HepG2 (cell line): Measurements from ENCODE around the gene FMNL1. TPM values are rescaled to one million over a fixed set of nuclear protein-coding genes. Genes with fewer than 3 reads are reported as not detected.
A peak's percentile ranks its signal among the peaks of the same experiment; 100 is the strongest.

Experiments used
- ATAC-seq: fragments of 200-7000 bp; cut with Tn5 transposase; 3 replicates; pipeline ENCODE4 v1.9.1; 2020; ENCODE audit warnings: mild to moderate bottlenecking, moderate library complexity
- BruUV-seq: library from RNA; stranded (reverse); fragments of 400-500 nt; replicated peaks from 2 replicates; lab custom pipeline; 2021; lab: Mats Ljungman, UMichigan
- CTCF ChIA-PET: fragments of 300-600 bp; formaldehyde crosslinking; extraction: SDS; loops from one replicate; lab custom pipeline; 2021; ENCODE audit warnings: low total read pairs, inconsistent platforms, low intra/inter-chr PET ratio; lab: Yijun Ruan, JAX
- POLR2A ChIA-PET: fragments of 350-600 bp; sonication (Branson Sonifier 250); formaldehyde crosslinking; loops from one replicate; lab custom pipeline; 2020; ENCODE audit warnings: antibody characterized with exemption, inconsistent platforms; lab: Yijun Ruan, JAX
- DNase-seq: peaks from one replicate; pipeline ENCODE4 v3.0.0-alpha.2; 2015; ENCODE audit warnings: low spot score
- FAIRE-seq: peaks from 3 replicates; lab custom pipeline; 2011; peaks lifted over from hg19 to GRCh38; lab: Jason Lieb, UNC
- H2AFZ ChIP-seq: one replicate; pipeline ENCODE4 v1.6.1; 2011; ENCODE audit warnings: low read length, inconsistent platforms
- H3K27ac ChIP-seq: fragments of 300-600 bp; 3 replicates; pipeline ENCODE4 v1.8.0; 2011; ENCODE audit warnings: mixed run types, mild to moderate bottlenecking, mixed read lengths, low read length, inconsistent platforms; ENCODE audit not compliant: insufficient read depth; ENCODE audit errors: extremely low read length
- H3K27me3 ChIP-seq, 2 experiments: fragments of 200-600 bp in 1 of 2; 2 replicates in 1 of 2; 3 replicates in 1 of 2; pipeline versions ENCODE4 v1.6.0 to v1.8.0; 2011; ENCODE audit warnings: low read length in 2 of 2, mild to moderate bottlenecking in 2 of 2, moderate library complexity in 2 of 2, inconsistent platforms in 1 of 2; ENCODE audit not compliant: insufficient read depth in 2 of 2, control insufficient read depth in 1 of 2
- H3K36me3 ChIP-seq, 2 experiments: fragments of 200-600 bp in 1 of 2; replicated peaks in 1 of 2; 2 replicates in 1 of 2; 3 replicates in 1 of 2; pipeline versions ENCODE4 v1.5.1 to v1.8.0; 2011; ENCODE audit warnings: low read length in 2 of 2, inconsistent platforms in 1 of 2; ENCODE audit not compliant: insufficient read depth in 2 of 2, control insufficient read depth in 1 of 2
- H3K4me1 ChIP-seq: 2 replicates; pipeline ENCODE4 v1.5.1; 2012; ENCODE audit warnings: low read length, inconsistent platforms; ENCODE audit not compliant: insufficient read depth
- H3K4me2 ChIP-seq: 2 replicates; pipeline ENCODE4 v1.6.0; 2011; ENCODE audit warnings: low read depth, low read length, inconsistent platforms
- H3K4me3 ChIP-seq, 3 experiments: fragments of 200-600 bp in 1 of 3; sonication (generic), shearing (Covaris generic) in 1 of 3; replicated peaks in 1 of 3; 2 replicates each; pipeline ENCODE4 v1.5.1; 2011 to 2016; ENCODE audit warnings: low read length in 3 of 3, inconsistent platforms in 2 of 3, low read depth in 2 of 3, mild to moderate bottlenecking in 2 of 3, control low read depth in 1 of 3, mixed read lengths in 1 of 3; ENCODE audit not compliant: insufficient read depth in 1 of 3
- H3K79me2 ChIP-seq: one replicate; pipeline ENCODE4 v1.6.1; 2011; ENCODE audit warnings: low read length, inconsistent platforms; ENCODE audit not compliant: insufficient read depth
- H3K9ac ChIP-seq: 2 replicates; pipeline ENCODE4 v1.6.0; 2011; ENCODE audit warnings: mild to moderate bottlenecking, low read depth, low read length, inconsistent platforms; ENCODE audit not compliant: insufficient read depth
- H3K9me3 ChIP-seq: 2 replicates; pipeline ENCODE4 v1.5.1; 2012; ENCODE audit warnings: mild to moderate bottlenecking, low read length
- H4K20me1 ChIP-seq: 2 replicates; pipeline ENCODE4 v1.6.0; 2011; ENCODE audit warnings: inconsistent platforms, mild to moderate bottlenecking, low read length, moderate library complexity; ENCODE audit not compliant: insufficient read depth
- EZH2 ChIP-seq: conservative IDR thresholded peaks from 2 replicates; pipeline ENCODE4 v1.6.1; 2012; ENCODE audit warnings: mild to moderate bottlenecking, low read depth, low read length, moderate library complexity
- NPAS2 ChIP-seq: sonication (generic); formaldehyde crosslinking; IDR thresholded peaks from 2 replicates; pipeline ENCODE4 v1.8.0; 2022; ENCODE audit warnings: mild to moderate bottlenecking, missing genetic modification reagents, borderline replicate concordance
- REST ChIP-seq, 2 experiments: IDR thresholded peaks; 2 replicates each; pipeline ENCODE4 v1.6.1; 2011 to 2012; ENCODE audit warnings: low read length in 2 of 2, borderline replicate concordance in 1 of 2, low read depth in 1 of 2, mild to moderate bottlenecking in 1 of 2, moderate library complexity in 1 of 2
- ZFX ChIP-seq: sonication (generic); formaldehyde crosslinking; IDR thresholded peaks from 2 replicates; pipeline ENCODE4 v1.4.0; 2020; ENCODE audit warnings: mild to moderate bottlenecking, low read depth, missing genetic modification reagents, moderate library complexity
- ZFY ChIP-seq: sonication (generic); formaldehyde crosslinking; IDR thresholded peaks from 2 replicates; pipeline ENCODE4 v1.4.0; 2020; ENCODE audit warnings: missing genetic modification reagents
- WGBS: methylation state at CpG from one replicate; pipeline ENCODE4 v1.1.6; 2017; ENCODE audit warnings: low lambda C conversion rate; 5-methylcytosine and 5-hydroxymethylcytosine counted together
- in situ Hi-C: cut with HindIII; loops from 2 replicates; pipeline ENCODE4 v1.10.0; 2017; ENCODE audit warnings: low pct_unique_long_range_greater_than_20kb; ENCODE audit not compliant: extremely low pct_ligation_motif_present
- intact Hi-C: fragments of 100-400 bp; cut with micrococcal nuclease; formaldehyde crosslinking; loops from one replicate; pipeline ENCODE4 v1.10.0; 2022; ENCODE audit not compliant: unreplicated experiment
- polyA plus RNA-seq, 8 experiments: library from polyadenylated mRNA; depleted of rRNA in 3 of 8; stranded (reverse) in 7 of 8; unstranded in 1 of 8; fragments of >200 nt; fragmentation: Illumina TruSeq in 4 of 8; extraction: Trizol in 4 of 8; gene quantifications; 2 replicates each; pipeline versions ENCODE4 v1.2.1 to v1.2.3, GENCODE V29; 2011 to 2016; ENCODE audit warnings: low read depth in 4 of 8, missing spikeins in 1 of 8, mixed read lengths in 1 of 8; ENCODE audit not compliant: insufficient read depth in 1 of 8
- total RNA-seq, 5 experiments: library from RNA; depleted of rRNA; stranded (reverse); fragments of >200 nt; fragmentation: Illumina TruSeq; extraction: Trizol; gene quantifications; 2 replicates each; pipeline ENCODE4 v1.2.3, GENCODE V29; 2016; ENCODE audit warnings: low read depth in 1 of 5

FMNL1 gene
- total and polyA plus RNA-seq, 2 of the 13 experiments (the other 11 are each of a cell fraction or from before 2014, with no cell fraction given), result 0.53 to 0.70 TPM

- no peak for ATAC-seq
- DNase-seq, result no peak
- Histone ChIP-seq H3K36me3 (no peaks in the 10 kb centered on the region), H4K20me1 (no peaks in the 10 kb centered on the region), H3K9me3 (no peaks in the 10 kb centered on the region), H3K4me3 (peak overlapping the region in 1 of 3 experiments; percentile 60; a peak in 3 of 6 replicates), H3K4me2 (peak overlapping the region; percentile 67), H3K27ac (no peak overlapping the region), H2AFZ (no peak overlapping the region), H3K9ac (no peak overlapping the region), H3K4me1 (peaks cover 26% of the 10 kb centered on the region), H3K27me3 (peaks cover 23 to 65% of the 10 kb centered on the region in 2 experiments; a peak in 4 of 5 replicates), H3K79me2 (no peaks in the 10 kb centered on the region)
- TF ChIP-seq ZFX (CRISPR knock-in tag) (no peak), NPAS2 (CRISPR knock-in tag) (no peak), ZFY (CRISPR knock-in tag) (no peak), REST (IDR thresholded peaks at IDR 0.05; ENCODE audit: borderline replicate concordance in 1 of 2, low read depth in 1 of 2, low read length in 2 of 2) (no peak), EZH2 (no peak)
- CTCF ChIA-PET, result interaction anchor here (4.8 kb wide), 1 partner anchor 13 kb away, joined by 63 read pairs; no protein-coding TSS in a partner anchor
- BruUV-seq, result no TSS peak
- WGBS, result 0% methylated on average over 1 of the region's 38 CpGs
- in situ Hi-C loops, result no loop called here
- no peak for FAIRE-seq
- intact Hi-C loops, result no loop called here
- POLR2A ChIA-PET, result no interaction called here
Measured at GRCh38 chr17:45222014-45222288, 266 bp downstream of the FMNL1 start.
